ENCODE data around the gene AFF1.

GRCh38 chr4:86974551-86974994 lies 39.8 kb downstream of the AFF1 start:
- no peak for TF ChIP-seq CTCF (IDR thresholded peaks at IDR 0.05)
- no peak for TF ChIP-seq NR2C2 (CRISPR knock-in tag; IDR thresholded peaks at IDR 0.05)
- no peak for TF ChIP-seq SP1 (CRISPR knock-in tag; conservative IDR thresholded peaks at IDR 0.05)
- TF ChIP-seq ZNF317 (CRISPR knock-in tag; IDR thresholded peaks at IDR 0.05; ENCODE audit: borderline replicate concordance, low read depth): no peak

Measured in WTC11 (cell line).